Right lobe of liver (tissue), 6 donors: ENCODE measurements around the gene KDM4B. TPM values are rescaled to one million over a fixed set of nuclear protein-coding genes. Genes with fewer than 3 reads are reported as not detected.

Source experiments
- ATAC-seq, 4 donors: fragments of 200-7000 bp; cut with Tn5 transposase; one replicate each; pipeline ENCODE4 v1.9.1; 2020; ENCODE audit warnings: mild to moderate bottlenecking in 4 of 4, moderate library complexity in 4 of 4
- DNase-seq, 3 donors: peaks; one replicate each; pipeline ENCODE4 v3.0.0-alpha.2; 2020
- H3K27ac ChIP-seq, 3 donors: fragments of 200-600 bp; one replicate each; pipeline ENCODE4 v1.8.0; 2022
- H3K27me3 ChIP-seq, 2 donors: fragments of 200-600 bp; one replicate each; pipeline ENCODE4 v1.8.0; 2022
- H3K36me3 ChIP-seq, 4 donors: fragments of 200-600 bp; sonication (generic) in 1 of 4; one replicate each; pipeline versions ENCODE4 v1.5.1 to v1.8.0; 2017 to 2022; ENCODE audit warnings: control low read depth in 1 of 4
- H3K4me1 ChIP-seq, 4 donors: fragments of 200-600 bp; sonication (generic) in 1 of 4; one replicate each; pipeline versions ENCODE4 v1.5.1 to v1.8.0; 2017 to 2022; ENCODE audit warnings: control low read depth in 1 of 4
- H3K4me3 ChIP-seq, 3 donors: fragments of 200-600 bp; one replicate each; pipeline ENCODE4 v1.8.0; 2022
- H3K9me3 ChIP-seq, 4 donors: fragments of 200-600 bp; sonication (generic) in 1 of 4; one replicate each; pipeline versions ENCODE4 v1.5.1 to v1.8.0; 2017 to 2022; ENCODE audit warnings: control low read depth in 1 of 4
- CTCF ChIP-seq, 4 donors: fragments of 200-600 bp in 3 of 4; fragments of 450-650 bp in 1 of 4; IDR thresholded peaks; one replicate each; pipeline versions ENCODE4 v1.5.1 to v1.8.0; 2016 to 2022; ENCODE audit warnings: antibody characterized with exemption in 4 of 4, mild to moderate bottlenecking in 2 of 4
- POLR2A ChIP-seq: fragments of 450-650 bp; IDR thresholded peaks from one replicate; pipeline ENCODE4 v1.6.1; 2017; ENCODE audit warnings: antibody characterized with exemption, mild to moderate bottlenecking
- WGBS: methylation state at CpG from one replicate; pipeline ENCODE4 v1.1.6; 2018; ENCODE audit warnings: low coverage, low lambda C conversion rate; ENCODE audit not compliant: insufficient coverage; ENCODE audit errors: missing lambda C conversion rate; 5-methylcytosine and 5-hydroxymethylcytosine counted together
- intact Hi-C, 2 donors: fragments of 100-400 bp; cut with DNase I; formaldehyde crosslinking; loops; one replicate each; pipeline versions ENCODE4 v1.11.2 to v1.14.1; 2022
- total RNA-seq, 6 experiments: library from RNA; depleted of rRNA in 2 of 6; stranded (reverse); fragments of >200 nt in 2 of 6; fragmentation: NEBNext Ultra II Directional in 3 of 6; extraction: Animal tissue kit (Norgen Biotek cat#: 25700) in 3 of 6; gene quantifications; one replicate each; pipeline versions ENCODE4 v1.1.0 to v1.2.4, GENCODE V29; 2016 to 2023
- donor health status: DM: no; HTN: yes; CAD: no.
- donor health status: DM: no; HTN: no; CAD: no.
- donor health status: DM: no; HTN: no; CAD: no.
- donor health status: DM: no; HTN: yes; CAD: no.
- donor health status: DM: no; HTN: yes; CAD: no.

The KDM4B gene
- total RNA-seq, 6 experiments from 2014 or later: 14.2 to 36.9 (median 29.1) TPM

GRCh38 chr19:5091684-5092480 lies 123.0 kb downstream of the KDM4B start:
- ATAC-seq (no peak), DNase-seq (no peak)
- 90% methylated on average over 10 of the region's 28 CpGs for WGBS
- no peak overlapping the region for H3K27ac ChIP-seq
- no peaks in the 10 kb centered on the region for H3K27me3 ChIP-seq
- intact Hi-C loops: no loop called here
- H3K4me3 ChIP-seq: no peak overlapping the region
- peaks cover 0 to 12% (median 1%) of the 10 kb centered on the region in 4 donors for H3K36me3 ChIP-seq
- no peaks in the 10 kb centered on the region for H3K4me1 ChIP-seq
- H3K9me3 ChIP-seq: no peaks in the 10 kb centered on the region
- TF ChIP-seq POLR2A (no peak), CTCF (IDR thresholded peaks at IDR 0.05) (no peak)

- no peak for DNase-seq
- ATAC-seq: no peak
- no peaks in the 10 kb centered on the region for H3K27me3 ChIP-seq
- no peaks in the 10 kb centered on the region for H3K4me1 ChIP-seq
- H3K4me3 ChIP-seq: no peak overlapping the region
- TF ChIP-seq CTCF (IDR thresholded peaks at IDR 0.05) (no peak), POLR2A (no peak)
- H3K9me3 ChIP-seq: no peaks in the 10 kb centered on the region
- no peak overlapping the region for H3K27ac ChIP-seq
- H3K36me3 ChIP-seq: peaks cover 0 to 9% (median 0%) of the 10 kb centered on the region in 4 donors
- intact Hi-C loops: no loop called here
- 91% methylated on average over 12 of the region's 14 CpGs for whole genome bisulfite sequencing
Measured at GRCh38 chr19:5092481-5092843, 123.5 kb downstream of the KDM4B start.

- no peak overlapping the region for H3K4me3 ChIP-seq
- DNase-seq (no peak), ATAC-seq (peak in 1 of 4 donors; percentile 32)
- H3K27ac ChIP-seq: no peak overlapping the region
- WGBS: 67% methylated on average over 10 of the region's 31 CpGs
- peaks cover 0 to 3% (median 0%) of the 10 kb centered on the region in 4 donors for H3K36me3 ChIP-seq
- intact Hi-C loops: no loop called here
- H3K9me3 ChIP-seq: no peaks in the 10 kb centered on the region
- TF ChIP-seq CTCF (IDR thresholded peaks at IDR 0.05): no peak
- no peak for TF ChIP-seq POLR2A
- no peaks in the 10 kb centered on the region for H3K27me3 ChIP-seq
- no peaks in the 10 kb centered on the region for H3K4me1 ChIP-seq
Measured at GRCh38 chr19:5093297-5093928, 124.5 kb downstream of the KDM4B start.

GRCh38 chr19:5093948-5094718 lies 125.2 kb downstream of the KDM4B start:
- H3K9me3 ChIP-seq: no peaks in the 10 kb centered on the region
- TF ChIP-seq CTCF (IDR thresholded peaks at IDR 0.05) (no peak), POLR2A (no peak)
- ATAC-seq (no peak), DNase-seq (no peak)
- H3K4me3 ChIP-seq: no peak overlapping the region
- peaks cover 0 to 6% (median under 1%) of the 10 kb centered on the region in 4 donors for H3K36me3 ChIP-seq
- intact Hi-C loops: no loop called here
- WGBS: 88% methylated on average over 12 of the region's 26 CpGs
- no peak overlapping the region for H3K27ac ChIP-seq
- H3K27me3 ChIP-seq: no peaks in the 10 kb centered on the region
- H3K4me1 ChIP-seq: no peaks in the 10 kb centered on the region
